ENCODE data around the gene CXCL10.

Gene CXCL10

DNA sequence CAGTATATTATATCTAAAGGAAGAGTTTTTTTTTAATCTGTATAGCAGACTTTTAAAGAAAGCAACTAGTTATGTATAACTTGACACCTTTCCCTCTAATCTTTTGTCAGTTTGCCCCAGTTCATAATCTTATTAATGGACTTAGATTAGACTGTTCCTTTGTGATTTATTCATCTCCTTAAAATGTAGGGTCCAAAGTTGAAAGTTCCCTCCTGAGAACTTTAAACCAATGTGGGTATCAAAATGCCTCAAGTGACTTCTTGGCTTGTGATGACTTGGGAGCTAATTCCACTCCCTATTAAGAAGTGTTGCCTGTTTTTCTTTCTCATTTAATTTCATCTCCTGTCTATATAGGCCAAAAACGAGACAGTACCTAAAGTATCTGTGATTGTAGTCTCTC is 26.2 kb downstream of the CXCL10 start:
- no peak for DNase-seq
- Histone ChIP-seq H3K27me3 (ENCODE audit: insufficient read depth, low read depth, severe bottlenecking) (no peaks in the 10 kb centered on the region), H3K36me3 (no peaks in the 10 kb centered on the region), H3K9me3 (ENCODE audit: severe bottlenecking) (no peaks in the 10 kb centered on the region), H3K4me3 (ENCODE audit: low read depth, low read length) (no peak overlapping the region), H3K27ac (no peak overlapping the region)
- TF ChIP-seq, protein P1, sequence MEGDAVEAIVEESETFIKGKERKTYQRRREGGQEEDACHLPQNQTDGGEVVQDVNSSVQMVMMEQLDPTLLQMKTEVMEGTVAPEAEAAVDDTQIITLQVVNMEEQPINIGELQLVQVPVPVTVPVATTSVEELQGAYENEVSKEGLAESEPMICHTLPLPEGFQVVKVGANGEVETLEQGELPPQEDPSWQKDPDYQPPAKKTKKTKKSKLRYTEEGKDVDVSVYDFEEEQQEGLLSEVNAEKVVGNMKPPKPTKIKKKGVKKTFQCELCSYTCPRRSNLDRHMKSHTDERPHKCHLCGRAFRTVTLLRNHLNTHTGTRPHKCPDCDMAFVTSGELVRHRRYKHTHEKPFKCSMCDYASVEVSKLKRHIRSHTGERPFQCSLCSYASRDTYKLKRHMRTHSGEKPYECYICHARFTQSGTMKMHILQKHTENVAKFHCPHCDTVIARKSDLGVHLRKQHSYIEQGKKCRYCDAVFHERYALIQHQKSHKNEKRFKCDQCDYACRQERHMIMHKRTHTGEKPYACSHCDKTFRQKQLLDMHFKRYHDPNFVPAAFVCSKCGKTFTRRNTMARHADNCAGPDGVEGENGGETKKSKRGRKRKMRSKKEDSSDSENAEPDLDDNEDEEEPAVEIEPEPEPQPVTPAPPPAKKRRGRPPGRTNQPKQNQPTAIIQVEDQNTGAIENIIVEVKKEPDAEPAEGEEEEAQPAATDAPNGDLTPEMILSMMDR (IDR thresholded peaks at IDR 0.05; ENCODE audit: low read depth, low read length) = no peak

DNA sequence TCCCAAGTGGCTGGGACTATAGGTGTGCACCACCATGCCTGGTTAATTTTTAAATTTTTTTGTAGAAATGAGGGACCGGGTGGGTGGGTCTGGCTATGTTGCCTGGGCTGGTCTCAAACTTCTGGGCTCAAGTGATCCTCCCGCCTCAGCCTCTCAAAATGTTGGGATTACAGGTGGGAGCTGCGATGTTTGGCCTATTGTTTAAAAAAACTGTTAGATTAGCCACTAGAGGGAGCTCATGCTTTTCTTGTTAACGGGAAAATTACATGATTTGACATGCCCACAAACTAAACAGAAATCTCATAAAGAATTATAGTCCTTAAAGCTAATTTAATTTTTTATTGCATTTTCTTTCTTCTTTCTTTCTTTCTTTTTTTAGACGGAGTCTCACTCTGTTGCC is 27.6 kb downstream of the CXCL10 start:
- DNase-seq = no peak
- Histone ChIP-seq H3K36me3 (no peaks in the 10 kb centered on the region), H3K27ac (no peak overlapping the region), H3K4me3 (ENCODE audit: low read depth, low read length) (no peak overlapping the region), H3K27me3 (ENCODE audit: insufficient read depth, low read depth, severe bottlenecking) (no peaks in the 10 kb centered on the region), H3K9me3 (ENCODE audit: severe bottlenecking) (no peaks in the 10 kb centered on the region)
- TF ChIP-seq, protein P1 (IDR thresholded peaks at IDR 0.05; ENCODE audit: low read depth, low read length) = peak; percentile 29; the same call in 1 of the 2 replicates

DNA sequence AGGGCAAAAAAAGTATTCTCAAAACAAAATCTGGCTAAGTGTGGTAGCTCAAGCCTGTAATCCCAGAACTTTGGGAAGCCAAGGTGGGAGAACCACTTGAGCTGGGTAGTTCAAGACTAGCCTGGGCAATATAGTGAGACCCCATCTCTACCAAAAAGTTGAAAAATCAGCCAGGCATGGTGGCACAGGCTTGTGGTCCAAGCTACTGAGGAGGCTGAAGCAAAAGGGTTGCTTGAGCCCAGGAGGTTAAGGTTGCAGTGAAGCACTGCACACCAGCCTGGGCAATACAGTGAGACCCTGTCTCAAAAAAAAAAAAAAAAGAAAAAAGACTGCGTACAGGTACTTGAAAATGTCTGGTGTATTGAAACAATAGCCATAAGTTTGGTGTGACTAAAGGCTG is 30.8 kb downstream of the CXCL10 start:
- Histone ChIP-seq H3K36me3 (peaks cover 2% of the 10 kb centered on the region), H3K27ac (no peak overlapping the region), H3K4me3 (ENCODE audit: low read depth, low read length) (no peak overlapping the region), H3K27me3 (ENCODE audit: insufficient read depth, low read depth, severe bottlenecking) (no peaks in the 10 kb centered on the region), H3K9me3 (ENCODE audit: severe bottlenecking) (no peaks in the 10 kb centered on the region)
- DNase-seq = no peak
- TF ChIP-seq, protein P1 (IDR thresholded peaks at IDR 0.05; ENCODE audit: low read depth, low read length) = no peak

DNA sequence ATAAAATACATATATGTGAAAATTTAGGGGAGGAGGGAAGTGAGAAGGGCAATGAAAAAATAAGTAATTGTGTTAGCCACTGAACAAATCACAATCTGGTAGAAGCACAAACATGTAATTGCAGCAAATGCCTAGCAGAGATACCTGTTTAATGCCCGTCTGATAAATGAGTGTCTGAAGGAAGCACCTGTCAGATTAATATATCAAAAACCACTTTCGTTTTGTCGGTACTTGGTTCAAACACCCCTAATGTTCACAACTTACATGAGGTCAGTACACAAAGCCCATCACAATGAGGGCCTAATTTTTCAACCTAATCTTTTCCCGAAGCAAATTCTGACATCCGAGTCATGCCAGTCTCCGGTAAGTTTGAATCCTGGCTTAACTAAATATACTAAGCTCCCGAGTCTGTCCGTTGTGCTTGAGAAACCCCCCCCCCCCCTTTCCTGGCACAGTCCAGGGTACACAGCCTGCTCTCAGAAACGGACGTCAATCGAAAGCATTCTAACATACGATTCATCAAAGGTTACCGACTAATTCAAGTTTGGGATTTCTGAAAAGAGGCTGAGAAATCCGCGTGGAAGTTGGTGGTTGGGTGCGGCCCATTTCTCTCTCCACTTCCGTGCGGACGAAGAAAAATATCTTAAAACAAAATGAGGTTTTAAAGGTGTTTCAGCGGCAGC is 33.3 kb downstream of the CXCL10 start:
- Histone ChIP-seq H3K27me3 (ENCODE audit: insufficient read depth, low read depth, severe bottlenecking) (no peaks in the 10 kb centered on the region), H3K27ac (peak overlapping the region; percentile 63), H3K36me3 (peaks cover 2% of the 10 kb centered on the region), H3K9me3 (ENCODE audit: severe bottlenecking) (no peaks in the 10 kb centered on the region), H3K4me3 (ENCODE audit: low read depth, low read length) (peak overlapping the region; percentile 81)
- no peak for DNase-seq
- TF ChIP-seq, protein P1 (IDR thresholded peaks at IDR 0.05; ENCODE audit: low read depth, low read length) = no peak

DNA sequence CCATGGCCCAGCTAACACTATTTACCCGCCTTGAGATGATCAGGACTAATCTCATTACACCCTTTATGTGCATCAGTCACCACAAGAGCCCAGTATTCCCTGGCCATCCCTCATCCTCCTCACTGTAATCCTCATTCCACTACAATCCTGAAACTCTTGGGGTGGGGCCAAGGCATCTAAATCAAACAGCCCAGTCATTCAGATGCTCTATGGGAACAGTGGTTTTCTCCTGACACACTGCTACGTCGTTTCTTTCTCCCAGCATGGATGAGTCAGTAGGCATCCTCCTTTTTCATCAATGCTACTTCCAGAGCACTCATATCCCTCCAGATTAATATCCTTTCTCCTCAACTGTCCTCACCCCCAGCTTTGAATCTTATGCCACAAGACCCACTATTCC is 38.2 kb downstream of the CXCL10 start:
- no peaks in the 10 kb centered on the region for H3K9me3 ChIP-seq (ENCODE audit: severe bottlenecking)
- DNase-seq = no peak
- no peak overlapping the region for H3K27ac ChIP-seq
- H3K36me3 ChIP-seq = peaks cover 17% of the 10 kb centered on the region
- H3K4me3 ChIP-seq (ENCODE audit: low read depth, low read length) = no peak overlapping the region
- H3K27me3 ChIP-seq (ENCODE audit: insufficient read depth, low read depth, severe bottlenecking) = no peaks in the 10 kb centered on the region
- TF ChIP-seq, protein P1 (IDR thresholded peaks at IDR 0.05; ENCODE audit: low read depth, low read length) = no peak

DNA sequence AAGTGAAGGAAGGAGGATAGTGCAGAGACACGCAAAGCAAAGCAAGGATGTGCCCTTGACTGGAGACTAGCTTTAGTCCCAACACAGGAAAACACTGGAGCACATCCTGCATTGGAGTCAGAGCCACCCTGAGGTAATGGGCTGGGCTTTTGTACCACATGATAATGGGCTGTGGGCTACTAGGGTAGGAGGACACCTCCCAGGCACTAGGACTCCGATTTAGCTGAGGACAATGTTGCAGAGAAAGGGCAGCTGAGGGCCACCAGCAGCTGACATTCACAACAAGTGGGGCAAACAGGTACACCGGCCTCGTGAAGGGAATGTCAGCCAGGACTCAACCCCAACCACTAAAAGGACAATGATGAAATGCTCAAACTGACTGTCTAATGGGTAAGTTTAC is 42.7 kb downstream of the CXCL10 start:
- no peak overlapping the region for H3K4me3 ChIP-seq (ENCODE audit: low read depth, low read length)
- H3K9me3 ChIP-seq (ENCODE audit: severe bottlenecking) = no peaks in the 10 kb centered on the region
- no peak for DNase-seq
- H3K27ac ChIP-seq = no peak overlapping the region
- no peaks in the 10 kb centered on the region for H3K27me3 ChIP-seq (ENCODE audit: insufficient read depth, low read depth, severe bottlenecking)
- TF ChIP-seq, protein P1 (IDR thresholded peaks at IDR 0.05; ENCODE audit: low read depth, low read length) = no peak
- peaks cover 45% of the 10 kb centered on the region for H3K36me3 ChIP-seq
